T follicular helper cell (primary cell): ENCODE data around the gene CRYM.
"Not testable (repeated sequence)": the region's sequence is repeated elsewhere in the genome, so short reads cannot be mapped to it uniquely, and the experiment has no call there.

Experiments used
- DNase-seq: peaks from one replicate; pipeline ENCODE4 v3.0.0-alpha.2; 2020; ENCODE audit warnings: low read depth
- total RNA-seq, 2 experiments: gene quantifications; one replicate each; lab custom pipeline; 2026; lab: John Stamatoyannopoulos, UW

Gene CRYM
- 0 to 0.24 reads per million in 2 experiments for total RNA-seq

DNA sequence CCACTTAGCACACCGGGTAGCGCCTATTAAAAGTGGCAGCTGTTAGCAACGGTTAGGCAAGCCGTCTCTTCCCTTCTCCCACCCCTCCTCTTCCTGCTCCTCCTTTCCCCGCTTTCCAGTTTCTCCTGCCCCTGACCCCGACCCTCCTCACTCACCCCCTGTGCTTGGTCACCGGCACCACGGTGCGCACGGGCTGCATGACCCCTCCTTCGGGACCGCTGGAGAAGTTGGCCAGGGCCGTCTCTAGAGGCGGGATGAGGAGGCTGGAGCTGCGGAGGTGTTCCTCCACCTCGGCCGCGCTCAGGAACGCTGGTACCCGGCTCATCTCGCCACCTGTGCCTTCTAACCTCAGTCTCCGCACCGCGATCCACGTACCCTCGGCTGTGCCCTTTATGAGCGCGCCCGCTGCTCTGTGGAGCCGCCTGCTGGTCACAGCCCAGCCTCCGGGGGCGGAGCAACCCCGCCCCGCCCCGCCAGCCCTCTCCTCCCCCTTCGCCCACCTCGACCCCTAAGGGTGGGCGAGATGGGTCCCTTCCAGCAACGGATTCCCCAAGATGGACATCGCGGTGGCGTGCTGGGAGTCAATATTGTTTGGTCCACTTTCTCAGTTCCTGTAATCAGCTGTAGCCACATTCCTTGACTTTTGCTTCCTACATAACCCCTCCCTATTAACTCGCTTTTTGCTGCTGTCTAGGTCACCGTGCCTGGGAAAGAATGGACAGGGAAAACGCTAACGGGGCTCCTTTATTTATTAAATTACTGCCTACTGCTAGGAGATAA is at the start of gene CRYM:
Gene CRYM, minus strand, starts transcription at position 364 of the 780 bp plus-strand sequence. Its CDS starts 39 bp downstream, at position 325.
- DNase-seq = peak; percentile 26

DNA sequence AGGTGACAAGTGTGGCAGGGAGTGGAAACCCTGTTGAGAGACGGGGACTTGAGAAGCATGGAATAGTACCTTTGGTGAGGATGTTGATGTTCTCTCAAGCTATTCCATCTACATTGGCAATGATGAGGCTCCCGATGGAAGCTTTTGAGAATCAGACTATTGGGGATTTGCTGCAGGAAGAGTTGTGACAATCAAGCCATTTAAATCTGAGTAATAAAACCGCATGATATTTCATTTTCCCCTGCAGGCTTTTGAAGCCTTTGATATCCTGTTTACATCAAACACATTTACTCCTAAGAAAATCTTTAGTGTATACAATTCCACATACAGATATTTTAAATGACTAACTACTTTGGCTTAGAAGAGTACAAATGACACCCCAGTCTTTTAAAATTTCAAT is 49.0 kb upstream of the CRYM start:
- DNase-seq = no peak

DNA sequence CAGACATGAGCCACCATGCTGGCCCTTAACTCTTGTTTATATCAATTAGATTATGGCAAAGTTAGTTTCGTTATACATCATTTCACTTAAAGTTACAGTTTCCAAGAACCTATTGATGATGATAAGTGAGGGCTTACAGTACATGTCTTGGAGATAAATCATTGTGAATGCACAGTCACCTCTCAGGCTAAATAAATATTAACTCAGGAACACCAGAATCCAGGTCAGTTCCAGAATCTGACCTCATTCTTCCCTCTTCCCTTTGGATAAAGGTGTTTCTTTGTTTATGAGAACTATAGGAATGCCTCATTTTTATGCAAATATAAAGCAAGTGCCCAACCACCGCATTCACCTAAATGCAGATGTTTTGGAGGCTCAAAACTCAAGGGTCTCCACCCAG is 48.4 kb upstream of the CRYM start:
- DNase-seq = no peak

DNA sequence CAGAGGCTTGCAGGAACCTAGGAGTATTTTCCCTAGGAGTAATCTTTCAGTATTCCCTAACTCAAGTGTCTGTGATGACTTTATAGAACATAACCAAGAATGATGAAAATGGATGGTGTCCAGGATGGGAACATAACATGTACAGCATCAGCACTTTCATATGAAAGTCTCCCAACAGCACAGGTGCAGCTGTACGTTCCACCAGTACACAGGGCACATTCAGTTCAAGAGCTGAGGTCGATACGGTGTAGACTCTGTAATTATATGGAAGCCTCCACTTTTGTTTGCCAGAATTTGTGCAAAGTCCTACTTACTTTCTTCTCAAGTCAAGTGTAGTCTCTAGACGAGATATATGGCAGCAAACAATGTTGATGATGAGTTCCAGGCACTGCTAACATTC is 46.2 kb upstream of the CRYM start:
- DNase-seq = no peak

DNA sequence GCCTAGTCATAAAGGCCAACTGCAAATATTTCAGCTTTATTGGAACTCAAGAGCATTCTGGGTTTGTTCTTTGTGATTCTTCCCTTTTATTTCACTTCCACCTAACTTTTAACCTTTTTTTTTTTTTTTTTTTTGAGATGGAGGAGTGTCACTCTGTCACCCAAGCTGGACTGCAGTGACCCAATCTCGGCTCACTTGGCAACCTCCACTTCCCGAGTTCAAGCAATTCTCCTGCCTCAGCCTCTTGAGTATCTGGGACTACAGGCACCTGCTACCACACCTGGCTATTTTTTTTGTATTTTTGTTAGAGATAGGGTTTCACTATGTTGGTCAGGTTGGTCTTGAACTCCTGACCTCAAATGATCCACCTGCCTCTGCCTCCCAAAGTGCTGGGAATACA is 44.2 kb upstream of the CRYM start:
- DNase-seq = not testable (repeated sequence)

DNA sequence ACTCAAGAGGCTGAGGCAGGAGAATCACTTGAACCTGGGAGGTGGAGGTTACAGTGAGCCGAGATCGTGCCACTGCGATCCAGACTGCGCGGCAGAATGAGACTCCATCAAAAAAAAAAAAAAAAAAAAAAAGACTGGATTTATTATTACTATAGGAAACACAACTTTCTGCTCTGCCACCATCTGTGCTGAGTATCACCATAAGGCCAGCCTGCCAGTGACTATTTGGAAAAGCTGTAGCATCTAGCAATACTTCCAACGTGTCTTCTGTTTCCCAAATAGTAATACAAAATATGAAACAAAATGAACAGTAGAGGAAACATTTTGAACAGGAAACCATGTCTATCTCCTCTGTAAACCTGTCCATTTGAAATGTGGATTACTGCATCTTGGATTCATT is 43.6 kb upstream of the CRYM start:
- DNase-seq = no peak

DNA sequence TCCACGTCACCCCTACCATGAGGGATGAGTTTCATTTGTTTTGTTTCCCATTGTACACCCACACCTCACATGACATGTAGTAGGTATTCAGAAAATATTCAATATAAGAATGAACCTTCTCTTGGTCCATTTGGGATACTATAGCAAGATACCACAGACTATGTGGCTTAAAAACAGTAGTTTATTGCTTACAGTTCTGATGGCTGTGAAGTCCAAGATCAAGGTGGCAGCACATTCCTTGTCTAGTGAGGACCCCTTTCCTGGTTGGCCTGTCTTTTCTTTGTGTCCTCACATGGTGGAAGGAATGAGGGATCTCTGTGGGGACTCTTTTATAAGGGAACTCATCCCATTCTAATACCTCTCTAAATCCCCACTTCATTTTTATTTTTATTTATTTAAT is 36.2 kb upstream of the CRYM start:
- DNase-seq = no peak

DNA sequence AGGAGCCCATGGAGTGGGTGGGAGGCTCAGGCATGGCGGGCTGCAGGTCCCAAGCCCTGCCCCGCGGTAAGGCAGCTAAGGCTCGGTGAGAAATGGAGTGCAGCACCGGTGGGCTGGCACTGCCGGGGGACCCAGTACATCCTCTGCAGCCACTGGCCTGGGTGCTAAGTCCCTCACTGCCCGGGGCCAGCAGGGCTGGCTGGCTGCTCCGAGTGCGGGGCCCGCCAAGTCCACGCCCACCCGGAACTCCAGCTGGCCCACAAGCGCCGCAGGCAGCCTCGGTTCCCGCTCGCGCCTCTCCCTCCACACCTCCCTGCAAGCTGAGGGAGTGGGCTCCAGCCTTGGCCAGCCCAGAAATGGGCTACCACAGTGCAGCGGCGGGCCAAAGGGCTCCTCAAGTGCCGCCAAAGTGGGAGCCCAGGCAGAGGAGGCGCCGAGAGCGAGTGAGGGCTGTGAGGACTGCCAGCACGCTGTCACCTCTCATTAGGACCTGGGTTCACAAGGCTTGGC is 34.8 kb upstream of the CRYM start:
- not testable (repeated sequence) for DNase-seq

DNA sequence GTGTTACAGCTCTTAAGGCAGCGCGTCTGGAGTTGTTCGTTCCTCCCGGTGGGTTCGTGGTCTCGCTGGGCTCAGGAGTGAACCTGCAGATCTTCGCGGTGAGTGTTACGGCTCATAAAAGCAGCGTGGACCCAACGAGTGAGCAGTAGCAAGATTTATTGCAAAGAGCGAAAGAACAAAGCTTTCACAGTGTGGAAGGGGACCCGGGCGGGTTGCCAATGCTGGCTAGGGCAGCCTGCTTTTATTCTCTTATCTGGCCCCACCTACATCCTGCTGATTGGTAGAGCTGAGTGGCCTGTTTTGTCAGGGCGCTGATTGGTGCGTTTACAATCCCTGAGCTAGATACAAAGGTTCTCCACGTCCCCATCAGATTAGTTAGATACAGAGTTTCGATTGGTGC is 34.0 kb upstream of the CRYM start:
- DNase-seq = not testable (repeated sequence)

DNA sequence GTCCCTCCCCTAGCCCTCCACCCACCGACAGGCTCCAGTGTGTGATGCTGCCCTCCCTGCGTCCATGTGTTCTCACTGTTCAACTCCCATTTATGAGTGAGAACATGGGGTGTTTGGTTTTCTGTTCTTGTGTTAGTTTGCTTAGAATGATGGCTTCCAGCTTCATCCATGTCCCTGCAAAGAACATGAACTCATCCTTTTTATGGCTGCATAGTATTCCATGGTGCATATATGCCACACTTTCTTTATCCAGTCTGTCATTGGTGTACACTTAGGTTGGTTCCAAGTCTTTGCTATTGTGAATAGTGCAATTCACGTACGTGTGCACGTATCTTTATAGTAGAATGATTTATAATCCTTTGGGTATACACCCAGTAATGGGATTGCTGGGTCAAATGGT is 28.6 kb upstream of the CRYM start:
- DNase-seq = not testable (repeated sequence)

DNA sequence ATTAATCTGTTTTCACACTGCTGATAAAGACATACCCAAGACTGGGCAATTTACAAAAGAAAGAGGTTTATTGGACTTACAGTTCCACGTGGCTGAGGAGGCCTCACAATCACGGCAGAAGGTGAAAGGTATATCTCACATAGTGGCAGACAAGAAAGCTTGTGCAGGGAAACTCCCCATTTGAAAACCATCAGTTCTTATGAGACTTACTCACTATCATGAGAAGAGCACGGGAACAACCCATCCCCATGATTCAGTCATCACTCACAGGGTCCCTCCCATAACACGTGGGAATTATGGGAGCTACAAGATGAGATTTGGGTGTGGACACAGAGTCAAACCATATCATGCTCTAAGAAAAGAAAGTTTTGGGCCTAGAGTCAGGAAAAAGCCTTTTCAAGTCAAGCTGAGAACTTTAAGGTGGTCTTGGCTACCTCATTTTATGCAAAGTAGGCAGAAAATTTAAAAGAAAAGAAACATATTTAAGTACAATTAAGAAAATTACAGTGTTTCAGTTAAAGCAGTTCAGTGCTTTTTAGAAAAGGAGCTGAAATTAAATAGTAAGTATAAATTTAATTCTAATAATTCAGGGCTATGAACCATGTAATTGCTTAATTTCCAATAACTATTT is 24.9 kb upstream of the CRYM start:
- DNase-seq = no peak

DNA sequence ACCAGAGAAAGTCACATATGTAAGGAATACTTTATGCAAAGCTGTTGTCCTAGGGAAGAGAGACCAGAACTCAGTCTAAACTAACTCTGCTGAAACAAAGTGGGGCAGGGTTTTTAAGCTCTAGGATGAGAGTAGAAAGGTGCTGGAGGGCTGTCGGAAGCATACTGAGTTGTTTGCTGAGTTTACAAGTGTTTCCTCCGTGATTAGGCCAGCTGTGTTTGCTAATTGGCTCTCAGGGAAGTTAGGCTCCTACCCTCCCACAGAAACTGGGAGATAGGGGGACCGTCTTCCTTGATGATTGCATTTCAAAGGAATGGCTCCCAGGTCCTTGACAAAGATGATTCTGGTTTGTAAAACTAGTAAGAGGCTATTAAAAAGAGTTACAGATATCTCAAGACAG is 24.4 kb upstream of the CRYM start:
- no peak for DNase-seq

DNA sequence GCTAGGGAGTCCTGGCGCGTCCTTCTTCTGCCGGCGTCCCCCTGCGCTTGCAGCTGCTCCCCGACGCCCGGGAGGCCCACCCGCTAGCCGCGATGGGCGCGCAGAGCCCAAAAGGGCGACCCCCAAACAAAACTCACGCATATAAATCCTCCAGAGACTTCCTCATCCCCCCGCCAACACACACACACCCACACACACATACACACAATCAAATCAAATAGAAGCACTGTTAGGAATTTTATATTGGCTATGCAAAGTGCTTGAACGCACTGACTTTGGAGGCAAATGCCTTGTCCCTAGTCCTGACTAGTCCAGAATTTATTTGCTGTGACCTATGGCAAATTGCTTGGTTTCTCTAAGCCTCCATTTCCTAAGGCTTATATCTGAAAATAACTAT is 23.8 kb upstream of the CRYM start:
- no peak for DNase-seq

DNA sequence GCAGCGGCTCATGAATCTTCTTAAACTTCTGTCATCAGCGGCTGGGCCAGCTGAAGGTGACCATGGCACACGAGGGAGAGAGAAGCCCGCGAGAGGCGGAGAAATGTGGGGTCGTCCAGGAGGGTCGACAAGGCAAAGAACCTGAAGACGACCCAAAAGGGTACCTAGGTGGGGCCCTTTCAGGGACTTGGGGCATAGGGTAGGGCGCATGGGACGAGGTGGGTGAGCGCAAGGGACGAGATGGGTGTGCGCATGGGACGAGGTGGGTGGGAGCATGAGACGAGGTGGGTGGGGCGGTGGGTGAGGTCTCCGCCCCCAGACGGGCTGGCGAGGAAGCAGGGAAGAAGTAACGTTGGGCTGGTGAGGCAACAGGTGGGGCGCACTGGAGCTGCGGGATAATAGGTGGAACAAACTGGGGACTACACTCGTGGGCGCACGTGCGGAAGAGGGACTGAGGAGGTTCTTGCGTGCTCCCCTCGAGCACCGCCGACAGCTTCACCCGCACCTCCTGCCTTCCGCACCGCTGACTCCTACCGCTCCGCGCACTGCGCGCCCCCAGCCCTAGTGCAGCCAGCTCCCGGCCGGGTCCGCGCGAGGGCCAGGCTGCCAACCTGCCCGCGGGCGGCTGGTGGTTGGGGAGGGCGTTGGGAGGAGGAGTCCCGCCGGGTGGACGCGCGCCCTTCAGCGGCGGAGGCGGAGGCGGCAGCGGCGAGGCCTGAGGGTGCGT is 23.2 kb upstream of the CRYM start:
- peak; percentile 17 for DNase-seq

DNA sequence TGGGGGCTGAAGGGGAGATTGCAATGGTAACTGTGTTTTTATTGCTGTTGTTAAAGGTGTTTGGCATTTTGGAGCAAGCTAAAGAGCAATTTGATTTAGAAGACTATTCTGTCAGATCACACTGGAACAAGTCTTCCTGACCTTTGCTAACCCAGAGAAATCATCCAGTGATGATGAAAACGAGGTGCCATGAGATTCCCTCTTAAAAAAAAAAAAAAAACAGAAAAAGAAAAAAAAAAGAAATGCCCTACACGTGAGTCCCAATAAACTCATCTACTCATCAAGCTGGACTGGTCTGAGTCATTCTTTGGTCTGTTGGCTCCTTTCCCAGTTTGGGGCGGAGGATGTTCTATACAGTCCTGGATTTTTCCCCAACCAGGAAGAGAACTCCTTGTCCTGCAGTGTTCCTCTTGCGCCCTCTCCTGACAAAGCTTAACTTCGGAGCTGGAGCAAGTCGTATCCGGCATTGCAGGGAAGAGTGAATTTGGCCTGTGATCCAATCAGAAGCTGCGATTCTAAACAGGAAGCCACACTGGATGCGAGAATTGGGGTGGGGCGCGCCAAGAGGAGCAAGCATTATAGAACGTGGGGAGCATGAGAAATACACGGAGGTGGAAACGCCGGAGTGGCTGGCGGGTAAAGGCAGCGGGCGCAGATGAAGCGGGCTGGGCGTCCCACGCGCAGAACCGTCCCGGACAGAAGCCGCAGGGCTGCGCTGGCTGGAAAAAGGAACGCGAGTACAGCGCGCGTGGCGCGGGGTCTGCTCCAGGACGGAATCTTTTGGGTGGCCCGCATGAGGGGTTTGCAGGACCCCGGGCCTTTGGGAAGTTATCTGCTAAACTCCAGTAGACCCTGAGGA is 22.4 kb upstream of the CRYM start:
- DNase-seq = peak; percentile 6

DNA sequence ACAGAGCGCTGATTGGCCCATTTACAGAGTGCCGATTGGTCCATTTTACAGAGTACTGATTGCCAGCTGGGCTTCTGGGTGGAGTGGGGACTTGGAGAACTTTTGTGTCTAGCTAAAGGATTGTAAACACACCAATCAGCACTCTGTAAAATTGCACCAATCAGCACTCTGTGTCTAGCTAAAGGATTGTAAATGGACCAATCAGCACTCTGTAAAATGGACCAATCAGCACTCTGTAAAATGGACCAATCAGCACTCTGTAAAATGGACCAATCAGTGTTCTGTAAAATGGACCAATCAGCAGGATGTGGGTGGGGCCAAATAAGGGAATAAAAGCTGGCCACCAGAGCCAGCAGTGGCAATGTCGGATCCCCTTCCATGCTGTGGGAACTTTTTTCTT is 11.7 kb upstream of the CRYM start:
- not testable (repeated sequence) for DNase-seq

DNA sequence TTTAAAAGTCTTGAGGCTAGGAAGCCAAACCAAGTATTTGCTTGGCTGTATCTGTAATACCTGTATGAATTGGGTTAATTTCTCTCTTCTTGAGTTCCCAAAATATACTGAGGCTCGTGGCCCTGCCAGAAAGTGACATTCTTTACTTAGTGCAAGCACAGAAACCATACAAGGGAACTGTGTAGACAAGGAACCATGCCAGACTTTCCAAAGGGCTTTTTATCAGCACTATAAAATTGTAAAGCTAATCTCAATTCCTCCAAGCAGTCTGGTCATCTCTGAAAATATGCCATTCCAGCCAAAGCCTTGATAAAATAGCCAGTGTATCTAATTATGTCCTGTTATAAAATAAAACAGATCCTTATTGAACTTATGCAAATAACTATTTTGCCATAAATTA is 7.2 kb upstream of the CRYM start:
- DNase-seq = no peak

DNA sequence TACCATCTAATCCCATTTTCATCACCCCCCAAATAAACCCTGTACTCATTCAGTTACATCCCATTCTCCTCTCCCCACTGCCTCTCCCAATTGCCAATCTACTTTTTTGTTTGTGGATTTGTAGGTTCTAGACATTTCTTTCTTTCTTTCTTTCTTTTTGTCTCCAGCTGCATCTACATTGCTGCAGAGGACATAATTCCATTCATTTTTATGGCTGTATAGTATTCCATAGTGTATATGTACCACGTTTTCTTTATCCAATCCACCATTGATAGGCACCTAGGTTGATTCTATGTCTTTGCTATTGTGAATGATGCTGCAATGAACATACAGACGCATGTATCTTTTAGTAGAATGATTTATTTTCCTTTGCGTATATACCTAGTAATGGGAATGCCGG is 6.3 kb upstream of the CRYM start:
- DNase-seq = no peak

DNA sequence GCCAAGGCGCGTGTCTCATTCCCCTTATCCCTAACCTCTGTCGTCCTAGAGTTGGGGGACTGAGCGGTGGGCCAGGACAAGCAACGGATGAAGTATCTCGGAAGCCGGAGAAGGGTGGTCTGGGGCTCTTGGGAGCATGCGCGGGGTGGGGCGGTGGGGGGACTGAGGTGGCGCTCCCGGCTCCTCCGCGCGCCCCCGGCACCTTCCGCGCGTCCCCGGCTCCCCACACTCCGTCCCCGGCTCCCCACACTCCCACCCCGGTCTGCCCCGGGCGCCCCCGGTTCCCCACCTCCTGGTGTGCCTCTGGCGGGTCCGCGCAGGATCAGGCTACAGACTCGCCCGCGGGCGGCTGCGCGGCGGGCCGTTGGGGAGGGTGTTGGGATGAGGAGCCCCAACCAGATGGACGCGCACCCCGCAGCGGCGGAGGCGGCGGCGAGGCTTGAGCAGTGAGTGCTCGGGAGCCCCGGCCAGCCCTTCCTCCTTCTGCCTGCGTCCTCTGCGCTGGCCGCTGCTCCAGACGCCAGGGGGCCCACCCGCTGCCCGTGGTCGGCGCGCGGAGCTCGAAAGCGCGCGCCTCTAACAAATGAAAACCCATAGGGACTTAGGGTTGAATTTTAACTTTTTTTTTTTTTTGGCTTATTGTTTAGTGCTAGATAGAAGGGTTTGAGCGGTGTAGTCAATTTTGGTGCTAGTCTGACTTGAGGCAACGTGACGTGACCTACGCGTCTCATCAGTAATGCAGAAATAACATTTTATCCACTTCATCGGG is 5.6 kb upstream of the CRYM start:
- no peak for DNase-seq

DNA sequence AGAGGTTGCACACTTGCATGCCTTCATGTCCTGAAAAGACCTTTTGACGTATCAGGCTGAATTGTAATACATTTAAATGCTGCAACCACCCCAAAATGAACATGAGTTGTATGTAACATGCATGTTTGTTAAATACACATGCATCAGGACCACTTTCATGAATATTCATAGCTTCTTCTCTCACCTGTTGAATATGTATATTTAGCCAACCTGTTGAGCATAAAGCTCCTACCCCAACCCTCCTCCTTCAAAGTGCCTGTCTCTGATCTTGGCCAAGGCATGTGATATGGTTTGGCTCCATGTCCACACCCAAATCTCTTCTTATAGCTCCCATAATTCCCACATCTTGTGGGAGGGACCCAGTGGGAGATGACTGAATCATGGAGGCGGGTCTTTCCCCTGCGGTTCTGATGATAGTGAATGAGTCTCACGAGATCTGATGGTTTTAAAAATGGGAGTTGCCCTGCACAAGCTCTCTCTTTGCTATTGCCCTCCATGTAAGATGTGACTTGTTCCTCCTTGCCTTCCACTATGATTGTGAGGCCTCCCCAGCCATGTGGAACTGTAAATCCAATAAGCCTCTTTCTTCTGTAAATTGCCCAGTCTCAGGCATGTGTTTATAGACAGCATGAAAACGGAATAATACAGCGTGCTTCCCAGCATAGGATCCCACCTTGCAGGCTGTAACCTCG is 3.8 kb upstream of the CRYM start:
- DNase-seq = no peak
